ENCODE measurements around the gene GNA14. TPM values are rescaled to one million over a fixed set of nuclear protein-coding genes. Genes with fewer than 3 reads are reported as not detected.

The GNA14 gene
- total and polyA plus RNA-seq, 2 of the 8 experiments (the other 6 are each of a cell fraction or from before 2014, with no cell fraction given) = 3.4 to 6.3 TPM

GRCh38 chr9:77632652-77633051 lies 15.5 kb downstream of the GNA14 start:
- Histone ChIP-seq H3K4me3 (ENCODE audit: extremely low read depth in 1 of 4, insufficient read depth in 2 of 4, low read depth in 3 of 4, low read length in 4 of 4) (no peak overlapping the region), H2BK15ac (ENCODE audit: low read length) (no peak overlapping the region), H3K9ac (replicated peaks in 1 of 4; ENCODE audit: extremely low read depth in 1 of 4, low read depth in 3 of 4, low read length in 3 of 4) (no peak overlapping the region), H3K27ac (ENCODE audit: low read depth, low read length) (no peak overlapping the region), H3K14ac (ENCODE audit: insufficient read length) (no peak overlapping the region), H2BK120ac (replicated peaks; ENCODE audit: low read depth, low read length) (no peak overlapping the region), H3K23ac (ENCODE audit: insufficient read length) (no peak overlapping the region), H3K36me3 (ENCODE audit: control insufficient read depth in 2 of 4, insufficient read depth in 4 of 4, low read length in 3 of 4) (no peaks in the 10 kb centered on the region), H4K20me1 (replicated peaks in 1 of 2; ENCODE audit: control insufficient read depth in 1 of 2, insufficient read depth in 2 of 2, low read length in 2 of 2) (no peaks in the 10 kb centered on the region), H3K18ac (ENCODE audit: extremely low read depth, low read length) (no peak overlapping the region), H2AK5ac (ENCODE audit: low read depth, low read length) (no peak overlapping the region), H2BK20ac (ENCODE audit: low read length) (no peak overlapping the region), H3K27me3 (replicated peaks in 1 of 4; ENCODE audit: control insufficient read depth in 3 of 4, extremely low read depth in 1 of 4, insufficient read depth in 3 of 4, low read length in 3 of 4) (no peaks in the 10 kb centered on the region), H2BK12ac (ENCODE audit: low read depth, low read length) (no peak overlapping the region; the same call in 1 of the 2 replicates), H3K4ac (replicated peaks; ENCODE audit: insufficient read length, low read depth, low read length) (no peak overlapping the region), H3K4me1 (replicated peaks in 1 of 4; ENCODE audit: control insufficient read depth in 3 of 4, insufficient read depth in 4 of 4, low read length in 3 of 4) (no peaks in the 10 kb centered on the region), H4K8ac (ENCODE audit: extremely low read depth, insufficient read depth, low read length) (no peak overlapping the region), H4K91ac (replicated peaks; ENCODE audit: insufficient read length, low read length) (peak overlapping the region; percentile 74), H3K79me1 (ENCODE audit: low read depth, low read length) (no peaks in the 10 kb centered on the region), H3K23me2 (ENCODE audit: low read depth, low read length) (no peaks in the 10 kb centered on the region; the same call in 1 of the 2 replicates), H3K9me3 (ENCODE audit: insufficient read depth in 2 of 2, low read depth in 1 of 2, low read length in 1 of 2) (no peaks in the 10 kb centered on the region), H3K56ac (replicated peaks; ENCODE audit: insufficient read length, low read depth, low read length) (no peak overlapping the region), H4K5ac (ENCODE audit: insufficient read length, low read depth, low read length) (no peak overlapping the region), H2BK5ac (ENCODE audit: low read depth, low read length) (no peak overlapping the region), H3K79me2 (ENCODE audit: control insufficient read depth in 1 of 2, insufficient read depth in 2 of 2, low read length in 2 of 2) (no peaks in the 10 kb centered on the region), H3K4me2 (ENCODE audit: insufficient read depth in 1 of 2, low read depth in 2 of 2, low read length in 2 of 2) (no peak overlapping the region), H2AFZ (ENCODE audit: low read length) (no peak overlapping the region; the same call in 1 of the 2 replicates)
- DNase-seq (ENCODE audit: low read depth in 1 of 2, low spot score in 2 of 2) (no peak), FAIRE-seq (no peak)
- CTCF ChIA-PET (ENCODE audit: partially characterized antibody) = interaction anchor here (0.6 to 1.5 kb wide), 6 partner anchors 10 to 737 kb away, joined by 3 to 9 read pairs (median 4); partner anchors contain the start of gene GNA14
- 96% methylated on average over 5 of the region's 5 CpGs; no CpG with 5 or more reads in 1 of the 2 experiments for WGBS, 2 experiments (ENCODE audit: extremely low coverage in 1 of 2, insufficient coverage in 1 of 2, insufficient read length in 1 of 2, insufficient replicate concordance in 2 of 2, low coverage in 1 of 2, low lambda C conversion rate in 2 of 2, missing lambda C conversion rate in 1 of 2)
- POLR2A ChIA-PET (ENCODE audit: partially characterized antibody) = interaction anchor here (0.6 kb wide), 1 partner anchor 528 kb away, joined by 3 read pairs; no protein-coding TSS in a partner anchor
- TF ChIP-seq ZNF274 (IDR thresholded peaks at IDR 0.05; ENCODE audit: borderline replicate concordance, extremely low read depth, low read length) = no peak
- TF ChIP-seq KDM5A (IDR thresholded peaks at IDR 0.05; ENCODE audit: low read length) = no peak
- no peak for TF ChIP-seq SP4 (IDR thresholded peaks at IDR 0.05; ENCODE audit: low read length)
- TF ChIP-seq, protein P1, sequence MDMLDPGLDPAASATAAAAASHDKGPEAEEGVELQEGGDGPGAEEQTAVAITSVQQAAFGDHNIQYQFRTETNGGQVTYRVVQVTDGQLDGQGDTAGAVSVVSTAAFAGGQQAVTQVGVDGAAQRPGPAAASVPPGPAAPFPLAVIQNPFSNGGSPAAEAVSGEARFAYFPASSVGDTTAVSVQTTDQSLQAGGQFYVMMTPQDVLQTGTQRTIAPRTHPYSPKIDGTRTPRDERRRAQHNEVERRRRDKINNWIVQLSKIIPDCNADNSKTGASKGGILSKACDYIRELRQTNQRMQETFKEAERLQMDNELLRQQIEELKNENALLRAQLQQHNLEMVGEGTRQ (IDR thresholded peaks at IDR 0.05; ENCODE audit: low read length) = no peak
- TF ChIP-seq, protein P2, sequence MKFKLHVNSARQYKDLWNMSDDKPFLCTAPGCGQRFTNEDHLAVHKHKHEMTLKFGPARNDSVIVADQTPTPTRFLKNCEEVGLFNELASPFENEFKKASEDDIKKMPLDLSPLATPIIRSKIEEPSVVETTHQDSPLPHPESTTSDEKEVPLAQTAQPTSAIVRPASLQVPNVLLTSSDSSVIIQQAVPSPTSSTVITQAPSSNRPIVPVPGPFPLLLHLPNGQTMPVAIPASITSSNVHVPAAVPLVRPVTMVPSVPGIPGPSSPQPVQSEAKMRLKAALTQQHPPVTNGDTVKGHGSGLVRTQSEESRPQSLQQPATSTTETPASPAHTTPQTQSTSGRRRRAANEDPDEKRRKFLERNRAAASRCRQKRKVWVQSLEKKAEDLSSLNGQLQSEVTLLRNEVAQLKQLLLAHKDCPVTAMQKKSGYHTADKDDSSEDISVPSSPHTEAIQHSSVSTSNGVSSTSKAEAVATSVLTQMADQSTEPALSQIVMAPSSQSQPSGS (IDR thresholded peaks at IDR 0.05; ENCODE audit: low read length) = no peak
- no peak for TF ChIP-seq SIX5 (IDR thresholded peaks at IDR 0.05; ENCODE audit: low read depth, low read length)
- no peak for TF ChIP-seq GTF2F1 (IDR thresholded peaks at IDR 0.05; ENCODE audit: borderline replicate concordance, low read depth, low read length)
- no peak for TF ChIP-seq KDM1A (IDR thresholded peaks at IDR 0.05; ENCODE audit: borderline replicate concordance, low read length)
- TF ChIP-seq ASH2L (IDR thresholded peaks at IDR 0.05; ENCODE audit: low read length) = no peak
- no peak for TF ChIP-seq POLR2AphosphoS5 (IDR thresholded peaks at IDR 0.05; ENCODE audit: low read depth, low read length)
- no peak for TF ChIP-seq TBP (IDR thresholded peaks at IDR 0.05; ENCODE audit: low read depth, low read length)
- TF ChIP-seq NANOG (IDR thresholded peaks at IDR 0.05; ENCODE audit: insufficient read depth, low read depth, low read length, poor library complexity, severe bottlenecking) = no peak

Measured in H1 (cell line).